A673 (cell line): Measurements from ENCODE around the gene FAM240B. TPM values are rescaled to one million over a fixed set of nuclear protein-coding genes. Genes with fewer than 3 reads are reported as not detected.
A peak's percentile ranks its signal among the peaks of the same experiment; 100 is the strongest.

Source experiments
- BruUV-seq: library from RNA; stranded (reverse); fragments of 400-500 nt; replicated peaks from 2 replicates; lab custom pipeline; 2021; lab: Mats Ljungman, UMichigan
- CTCF ChIA-PET: fragments of 300-600 bp; sonication (Branson Sonifier 250); formaldehyde crosslinking; loops from one replicate; lab custom pipeline; 2022; ENCODE audit warnings: antibody characterized with exemption; lab: Charles Lee
- POLR2A ChIA-PET: fragments of 300-600 bp; sonication (Branson Sonifier 250); formaldehyde crosslinking; loops from one replicate; lab custom pipeline; 2022; ENCODE audit warnings: antibody characterized with exemption; ENCODE audit not compliant: low non-redundant PET; lab: Charles Lee
- DNase-seq: peaks from one replicate; pipeline ENCODE4 v3.0.0-alpha.2; 2015; ENCODE audit warnings: low spot score
- H3K27ac ChIP-seq: fragments of 200-600 bp; sonication (generic); 2 replicates; pipeline ENCODE4 v1.5.1; 2016; ENCODE audit warnings: mixed run types, low read depth, mild to moderate bottlenecking, mixed read lengths, antibody characterized with exemption, low read length; ENCODE audit not compliant: poor library complexity, severe bottlenecking
- H3K27me3 ChIP-seq: fragments of 200-600 bp; sonication (generic); replicated peaks from 2 replicates; pipeline ENCODE4 v1.6.1; 2017; ENCODE audit warnings: mixed run types, low read depth, mild to moderate bottlenecking, mixed read lengths, antibody characterized with exemption, low read length; ENCODE audit not compliant: insufficient read depth, poor library complexity
- H3K36me3 ChIP-seq: fragments of 200-600 bp; sonication (generic); 2 replicates; pipeline ENCODE4 v1.6.1; 2016; ENCODE audit warnings: mixed run types, mild to moderate bottlenecking, mixed read lengths, antibody characterized with exemption, low read length; ENCODE audit not compliant: insufficient read depth, poor library complexity, severe bottlenecking
- H3K4me1 ChIP-seq: fragments of 200-600 bp; sonication (generic); 2 replicates; pipeline ENCODE4 v1.6.1; 2017; ENCODE audit warnings: mixed run types, mild to moderate bottlenecking, mixed read lengths, antibody characterized with exemption, low read length; ENCODE audit not compliant: insufficient read depth, poor library complexity, severe bottlenecking
- H3K4me3 ChIP-seq: fragments of 200-600 bp; sonication (generic); 2 replicates; pipeline ENCODE4 v1.5.1; 2016; ENCODE audit warnings: low read depth, mixed run types, mild to moderate bottlenecking, mixed read lengths, low read length; ENCODE audit not compliant: poor library complexity, severe bottlenecking
- H3K9me3 ChIP-seq: fragments of 200-600 bp; sonication (generic); 2 replicates; pipeline ENCODE4 v1.6.1; 2016; ENCODE audit warnings: mixed run types, low read depth, mild to moderate bottlenecking, mixed read lengths, antibody characterized with exemption, low read length; ENCODE audit not compliant: poor library complexity, severe bottlenecking
- CTCF ChIP-seq: fragments of 300-800, 200-600 bp; sonication (generic); conservative IDR thresholded peaks from 2 replicates; pipeline ENCODE4 v1.5.1; 2017; ENCODE audit warnings: low read depth, mild to moderate bottlenecking, antibody characterized with exemption, low read length, moderate library complexity, mixed read lengths
- EZH2 ChIP-seq: fragments of 200-600 bp; sonication (generic); IDR thresholded peaks from 2 replicates; pipeline ENCODE4 v1.6.1; 2017; ENCODE audit warnings: borderline replicate concordance, low read depth, mild to moderate bottlenecking, mixed read lengths, antibody characterized with exemption, low read length; ENCODE audit not compliant: poor library complexity, severe bottlenecking
- intact Hi-C: fragments of 100-400 bp; cut with micrococcal nuclease; formaldehyde crosslinking; loops from one replicate; pipeline ENCODE4 v1.10.0; 2022; ENCODE audit not compliant: unreplicated experiment
- total RNA-seq: library from RNA; stranded (reverse); gene quantifications from 2 replicates; pipeline ENCODE4 v1.2.3, GENCODE V29; 2021

Gene FAM240B
- total RNA-seq, 1 experiment from 2014 or later, result not detected

- Histone ChIP-seq H3K27me3 (no peaks in the 10 kb centered on the region), H3K9me3 (no peaks in the 10 kb centered on the region), H3K4me1 (peaks cover 27% of the 10 kb centered on the region), H3K4me3 (no peak overlapping the region), H3K27ac (no peak overlapping the region), H3K36me3 (no peaks in the 10 kb centered on the region)
- ChIA-PET CTCF (no interaction called here), POLR2A (no interaction called here)
- intact Hi-C loops, result no loop called here
- DNase-seq, result peak; percentile 50
- no TSS peak for BruUV-seq
- TF ChIP-seq CTCF, result no peak
- TF ChIP-seq EZH2, result no peak
These were observed 33.0 kb downstream of the FAM240B start for GRCh38 chr9:38686933-38687332.

GRCh38 chr9:38685535-38685934, 34.4 kb downstream of the FAM240B start:
- CTCF ChIA-PET, result no interaction called here
- H3K27ac ChIP-seq, result no peak overlapping the region
- no peak overlapping the region for H3K4me3 ChIP-seq
- H3K9me3 ChIP-seq, result no peaks in the 10 kb centered on the region
- TF ChIP-seq EZH2 (no peak), CTCF (no peak)
- no peak for DNase-seq
- H3K4me1 ChIP-seq, result peaks cover 27% of the 10 kb centered on the region
- POLR2A ChIA-PET, result no interaction called here
- no peaks in the 10 kb centered on the region for H3K27me3 ChIP-seq
- intact Hi-C loops, result no loop called here
- H3K36me3 ChIP-seq, result no peaks in the 10 kb centered on the region
- no TSS peak for BruUV-seq

- no peak overlapping the region for H3K27ac ChIP-seq
- H3K9me3 ChIP-seq, result no peaks in the 10 kb centered on the region
- peaks cover 18% of the 10 kb centered on the region for H3K4me1 ChIP-seq
- DNase-seq, result no peak
- ChIA-PET POLR2A (no interaction called here), CTCF (no interaction called here)
- TF ChIP-seq CTCF (no peak), EZH2 (no peak)
- H3K36me3 ChIP-seq, result no peaks in the 10 kb centered on the region
- H3K27me3 ChIP-seq, result no peaks in the 10 kb centered on the region
- BruUV-seq, result no TSS peak
- H3K4me3 ChIP-seq, result no peak overlapping the region
- intact Hi-C loops, result no loop called here
These were observed 36.6 kb downstream of the FAM240B start for GRCh38 chr9:38683336-38683735.
